Activated naive CD4-positive, alpha-beta T cell treated with anti-CD3 and anti-CD28 coated beads, Interleukin-2, amount 50 U/mL, for 72 hours (primary cell): ENCODE measurements around the gene NFKBIL1. TPM values are rescaled to one million over a fixed set of nuclear protein-coding genes. Genes with fewer than 3 reads are reported as not detected.

Experiments
- ATAC-seq, 2 donors: fragments of 150-1000 bp; cut with Tn5 transposase; 2 replicates each; pipeline ENCODE4 v1.10.0; 2021; ENCODE audit warnings: mild to moderate bottlenecking in 2 of 2, moderate library complexity in 2 of 2
- DNase-seq, 2 donors: peaks; one replicate each; pipeline ENCODE4 v3.0.0; 2021 to 2022; ENCODE audit warnings: low spot score in 2 of 2
- H3K27ac Mint-ChIP-seq, 2 donors: one replicate each; pipeline ENCODE4 v1.8.0; 2022; ENCODE audit warnings: mild to moderate bottlenecking in 2 of 2, mixed read lengths in 2 of 2
- H3K36me3 Mint-ChIP-seq, 2 donors: one replicate each; pipeline ENCODE4 v1.8.0; 2022; ENCODE audit warnings: mixed read lengths in 2 of 2
- H3K9me3 Mint-ChIP-seq, 2 donors: one replicate each; pipeline ENCODE4 v1.8.0; 2022; ENCODE audit warnings: mixed read lengths in 2 of 2
- total RNA-seq, 2 donors: library from RNA; stranded (reverse); gene quantifications; one replicate each; pipeline ENCODE4 v1.2.3, GENCODE V29; 2022

NFKBIL1 gene
- total RNA-seq, 2 donors from 2014 or later, result 19.4 to 39.7 TPM

DNA sequence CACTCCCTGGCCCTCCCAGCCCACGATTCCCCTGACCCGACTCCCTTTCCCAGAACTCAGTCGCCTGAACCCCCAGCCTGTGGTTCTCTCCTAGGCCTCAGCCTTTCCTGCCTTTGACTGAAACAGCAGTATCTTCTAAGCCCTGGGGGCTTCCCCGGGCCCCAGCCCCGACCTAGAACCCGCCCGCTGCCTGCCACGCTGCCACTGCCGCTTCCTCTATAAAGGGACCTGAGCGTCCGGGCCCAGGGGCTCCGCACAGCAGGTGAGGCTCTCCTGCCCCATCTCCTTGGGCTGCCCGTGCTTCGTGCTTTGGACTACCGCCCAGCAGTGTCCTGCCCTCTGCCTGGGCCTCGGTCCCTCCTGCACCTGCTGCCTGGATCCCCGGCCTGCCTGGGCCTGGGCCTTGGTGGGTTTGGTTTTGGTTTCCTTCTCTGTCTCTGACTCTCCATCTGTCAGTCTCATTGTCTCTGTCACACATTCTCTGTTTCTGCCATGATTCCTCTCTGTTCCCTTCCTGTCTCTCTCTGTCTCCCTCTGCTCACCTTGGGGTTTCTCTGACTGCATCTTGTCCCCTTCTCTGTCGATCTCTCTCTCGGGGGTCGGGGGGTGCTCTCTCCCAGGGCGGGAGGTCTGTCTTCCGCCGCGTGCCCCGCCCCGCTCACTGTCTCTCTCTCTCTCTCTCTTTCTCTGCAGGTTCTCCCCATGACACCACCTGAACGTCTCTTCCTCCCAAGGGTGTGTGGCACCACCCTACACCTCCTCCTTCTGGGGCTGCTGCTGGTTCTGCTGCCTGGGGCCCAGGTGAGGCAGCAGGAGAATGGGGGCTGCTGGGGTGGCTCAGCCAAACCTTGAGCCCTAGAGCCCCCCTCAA is 24.9 kb downstream of the NFKBIL1 start, which contains the start of gene LTA:
LTA (plus strand) TSS at position 249 of the 871 bp plus-strand sequence; CDS start at position 703, 454 bp downstream.
- no peaks in the 10 kb centered on the region for H3K9me3 Mint-ChIP-seq
- H3K27ac Mint-ChIP-seq, result peak within 1 kb of the TSS; percentile 93 to 98
- peak; percentile 44 to 57 for ATAC-seq
- peaks cover 34 to 45% of the 10 kb centered on the region in 2 donors for H3K36me3 Mint-ChIP-seq
- peak; percentile 71 to 87 for DNase-seq

GRCh38 chr6:31573239-31574105 is 26.1 kb downstream of the NFKBIL1 start:
- DNase-seq (no peak), ATAC-seq (no peak)
- Mint-ChIP-seq H3K27ac (peak overlapping the region; percentile 93 to 98), H3K36me3 (peaks cover 44 to 54% of the 10 kb centered on the region in 2 donors), H3K9me3 (no peaks in the 10 kb centered on the region)

DNA sequence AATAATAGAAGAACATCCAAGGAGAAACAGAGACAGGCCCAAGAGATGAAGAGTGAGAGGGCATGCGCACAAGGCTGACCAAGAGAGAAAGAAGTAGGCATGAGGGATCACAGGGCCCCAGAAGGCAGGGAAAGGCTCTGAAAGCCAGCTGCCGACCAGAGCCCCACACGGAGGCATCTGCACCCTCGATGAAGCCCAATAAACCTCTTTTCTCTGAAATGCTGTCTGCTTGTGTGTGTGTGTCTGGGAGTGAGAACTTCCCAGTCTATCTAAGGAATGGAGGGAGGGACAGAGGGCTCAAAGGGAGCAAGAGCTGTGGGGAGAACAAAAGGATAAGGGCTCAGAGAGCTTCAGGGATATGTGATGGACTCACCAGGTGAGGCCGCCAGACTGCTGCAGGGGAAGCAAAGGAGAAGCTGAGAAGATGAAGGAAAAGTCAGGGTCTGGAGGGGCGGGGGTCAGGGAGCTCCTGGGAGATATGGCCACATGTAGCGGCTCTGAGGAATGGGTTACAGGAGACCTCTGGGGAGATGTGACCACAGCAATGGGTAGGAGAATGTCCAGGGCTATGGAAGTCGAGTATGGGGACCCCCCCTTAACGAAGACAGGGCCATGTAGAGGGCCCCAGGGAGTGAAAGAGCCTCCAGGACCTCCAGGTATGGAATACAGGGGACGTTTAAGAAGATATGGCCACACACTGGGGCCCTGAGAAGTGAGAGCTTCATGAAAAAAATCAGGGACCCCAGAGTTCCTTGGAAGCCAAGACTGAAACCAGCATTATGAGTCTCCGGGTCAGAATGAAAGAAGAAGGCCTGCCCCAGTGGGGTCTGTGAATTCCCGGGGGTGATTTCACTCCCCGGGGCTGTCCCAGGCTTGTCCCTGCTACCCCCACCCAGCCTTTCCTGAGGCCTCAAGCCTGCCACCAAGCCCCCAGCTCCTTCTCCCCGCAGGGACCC is 27.0 kb downstream of the NFKBIL1 start:
- Mint-ChIP-seq H3K27ac (peak overlapping the region; percentile 93 to 98), H3K9me3 (no peaks in the 10 kb centered on the region), H3K36me3 (peaks cover 48 to 63% of the 10 kb centered on the region in 2 donors)
- DNase-seq, result peak in 1 of 2 donors; percentile 78
- peak in 1 of 2 donors; percentile 15 for ATAC-seq

DNA sequence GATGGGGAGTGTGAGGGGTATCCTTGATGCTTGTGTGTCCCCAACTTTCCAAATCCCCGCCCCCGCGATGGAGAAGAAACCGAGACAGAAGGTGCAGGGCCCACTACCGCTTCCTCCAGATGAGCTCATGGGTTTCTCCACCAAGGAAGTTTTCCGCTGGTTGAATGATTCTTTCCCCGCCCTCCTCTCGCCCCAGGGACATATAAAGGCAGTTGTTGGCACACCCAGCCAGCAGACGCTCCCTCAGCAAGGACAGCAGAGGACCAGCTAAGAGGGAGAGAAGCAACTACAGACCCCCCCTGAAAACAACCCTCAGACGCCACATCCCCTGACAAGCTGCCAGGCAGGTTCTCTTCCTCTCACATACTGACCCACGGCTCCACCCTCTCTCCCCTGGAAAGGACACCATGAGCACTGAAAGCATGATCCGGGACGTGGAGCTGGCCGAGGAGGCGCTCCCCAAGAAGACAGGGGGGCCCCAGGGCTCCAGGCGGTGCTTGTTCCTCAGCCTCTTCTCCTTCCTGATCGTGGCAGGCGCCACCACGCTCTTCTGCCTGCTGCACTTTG is 28.0 kb downstream of the NFKBIL1 start, which contains the start of gene TNF:
TNF (plus strand) TSS at position 231 of the 567 bp plus-strand sequence; CDS start at position 408, 177 bp downstream.
- Mint-ChIP-seq H3K27ac (peak within 1 kb of the TSS; percentile 93 to 98), H3K36me3 (peaks cover 51 to 72% of the 10 kb centered on the region in 2 donors), H3K9me3 (no peaks in the 10 kb centered on the region)
- ATAC-seq (peak; percentile 26 to 30), DNase-seq (peak; percentile 83 to 89)

DNA sequence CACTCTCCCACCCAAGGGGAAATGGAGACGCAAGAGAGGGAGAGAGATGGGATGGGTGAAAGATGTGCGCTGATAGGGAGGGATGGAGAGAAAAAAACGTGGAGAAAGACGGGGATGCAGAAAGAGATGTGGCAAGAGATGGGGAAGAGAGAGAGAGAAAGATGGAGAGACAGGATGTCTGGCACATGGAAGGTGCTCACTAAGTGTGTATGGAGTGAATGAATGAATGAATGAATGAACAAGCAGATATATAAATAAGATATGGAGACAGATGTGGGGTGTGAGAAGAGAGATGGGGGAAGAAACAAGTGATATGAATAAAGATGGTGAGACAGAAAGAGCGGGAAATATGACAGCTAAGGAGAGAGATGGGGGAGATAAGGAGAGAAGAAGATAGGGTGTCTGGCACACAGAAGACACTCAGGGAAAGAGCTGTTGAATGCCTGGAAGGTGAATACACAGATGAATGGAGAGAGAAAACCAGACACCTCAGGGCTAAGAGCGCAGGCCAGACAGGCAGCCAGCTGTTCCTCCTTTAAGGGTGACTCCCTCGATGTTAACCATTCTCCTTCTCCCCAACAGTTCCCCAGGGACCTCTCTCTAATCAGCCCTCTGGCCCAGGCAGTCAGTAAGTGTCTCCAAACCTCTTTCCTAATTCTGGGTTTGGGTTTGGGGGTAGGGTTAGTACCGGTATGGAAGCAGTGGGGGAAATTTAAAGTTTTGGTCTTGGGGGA is 28.7 kb downstream of the NFKBIL1 start:
- H3K9me3 Mint-ChIP-seq, result no peaks in the 10 kb centered on the region
- H3K36me3 Mint-ChIP-seq, result peaks cover 58 to 79% of the 10 kb centered on the region in 2 donors
- DNase-seq, result no peak
- peak overlapping the region; percentile 93 to 98 for H3K27ac Mint-ChIP-seq
- ATAC-seq, result no peak

- peak overlapping the region; percentile 93 to 98 for H3K27ac Mint-ChIP-seq
- DNase-seq, result peak in 1 of 2 donors; percentile 81
- peak in 1 of 2 donors; percentile 18 for ATAC-seq
- H3K36me3 Mint-ChIP-seq, result peaks cover 68 to 89% of the 10 kb centered on the region in 2 donors
- H3K9me3 Mint-ChIP-seq, result no peaks in the 10 kb centered on the region
These were observed 29.6 kb downstream of the NFKBIL1 start for GRCh38 chr6:31576897-31577578.

- DNase-seq, result no peak
These were observed 30.2 kb downstream of the NFKBIL1 start for GRCh38 chr6:31577579-31577966.

DNA sequence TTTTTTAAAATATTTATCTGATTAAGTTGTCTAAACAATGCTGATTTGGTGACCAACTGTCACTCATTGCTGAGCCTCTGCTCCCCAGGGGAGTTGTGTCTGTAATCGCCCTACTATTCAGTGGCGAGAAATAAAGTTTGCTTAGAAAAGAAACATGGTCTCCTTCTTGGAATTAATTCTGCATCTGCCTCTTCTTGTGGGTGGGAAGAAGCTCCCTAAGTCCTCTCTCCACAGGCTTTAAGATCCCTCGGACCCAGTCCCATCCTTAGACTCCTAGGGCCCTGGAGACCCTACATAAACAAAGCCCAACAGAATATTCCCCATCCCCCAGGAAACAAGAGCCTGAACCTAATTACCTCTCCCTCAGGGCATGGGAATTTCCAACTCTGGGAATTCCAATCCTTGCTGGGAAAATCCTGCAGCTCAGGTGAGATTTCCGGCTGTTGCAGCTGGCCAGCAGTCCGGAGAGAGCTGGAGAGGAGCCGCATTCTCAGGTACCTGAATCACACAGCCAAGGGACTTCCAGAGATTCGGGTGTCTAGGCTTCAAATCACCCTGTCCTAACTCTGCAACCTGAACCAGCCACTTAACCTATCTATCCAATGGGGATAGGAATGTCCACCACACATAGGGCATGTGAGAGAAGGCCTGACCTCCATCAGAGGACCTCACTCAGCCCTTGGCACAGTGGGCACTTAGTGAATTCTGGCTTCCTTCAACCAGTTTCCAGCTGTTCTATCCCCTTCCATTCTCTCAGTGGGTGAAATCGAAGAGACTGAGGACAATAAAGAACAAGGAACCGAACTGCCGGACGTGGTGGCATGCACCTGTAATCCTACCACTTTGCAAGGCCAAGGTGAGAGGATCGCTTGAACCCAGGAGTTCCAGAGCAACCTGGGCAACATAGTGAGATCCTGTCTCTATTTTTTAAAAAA is 31.0 kb downstream of the NFKBIL1 start:
- DNase-seq, result no peak
- no peak for ATAC-seq
- Mint-ChIP-seq H3K27ac (peak overlapping the region; percentile 66 to 95), H3K9me3 (no peaks in the 10 kb centered on the region), H3K36me3 (peaks cover 70 to 76% of the 10 kb centered on the region in 2 donors)

More at GRCh38 chr6:31577579-31577966, 30.2 kb downstream of the NFKBIL1 start:
- Mint-ChIP-seq H3K36me3 (peaks cover 72 to 85% of the 10 kb centered on the region in 2 donors), H3K27ac (peak overlapping the region; percentile 93 to 98), H3K9me3 (no peaks in the 10 kb centered on the region)
- ATAC-seq, result no peak

DNA sequence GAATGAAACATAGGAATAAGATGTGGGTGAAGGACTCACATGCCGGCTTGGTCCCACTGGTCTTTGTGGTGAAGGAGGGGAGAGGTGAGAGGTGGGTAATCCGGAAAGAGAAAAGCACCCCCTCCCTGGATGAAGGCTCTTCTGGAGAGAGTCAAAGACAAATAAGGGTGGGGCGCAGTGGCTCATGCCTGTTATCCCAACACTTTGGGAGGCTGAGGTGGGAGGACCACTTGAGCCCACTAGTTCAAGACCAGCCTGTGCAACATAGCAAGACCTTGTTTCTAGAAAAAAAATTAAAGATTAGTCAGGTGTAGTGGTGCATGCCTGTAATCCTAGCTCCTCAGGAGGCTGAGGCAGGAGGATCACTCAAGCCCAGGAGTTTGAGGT is 31.7 kb downstream of the NFKBIL1 start:
- Mint-ChIP-seq H3K27ac (peak overlapping the region; percentile 72 to 95), H3K9me3 (no peaks in the 10 kb centered on the region), H3K36me3 (peaks cover 65 to 69% of the 10 kb centered on the region in 2 donors)
- DNase-seq (no peak), ATAC-seq (no peak)

GRCh38 chr6:31579546-31580437 is 32.4 kb downstream of the NFKBIL1 start:
- H3K27ac Mint-ChIP-seq, result peak overlapping the region; percentile 72 to 95
- ATAC-seq (peak; percentile 11 to 54), DNase-seq (peak in 1 of 2 donors; percentile 75)
- no peaks in the 10 kb centered on the region for H3K9me3 Mint-ChIP-seq
- peaks cover 65 to 66% of the 10 kb centered on the region in 2 donors for H3K36me3 Mint-ChIP-seq

DNA sequence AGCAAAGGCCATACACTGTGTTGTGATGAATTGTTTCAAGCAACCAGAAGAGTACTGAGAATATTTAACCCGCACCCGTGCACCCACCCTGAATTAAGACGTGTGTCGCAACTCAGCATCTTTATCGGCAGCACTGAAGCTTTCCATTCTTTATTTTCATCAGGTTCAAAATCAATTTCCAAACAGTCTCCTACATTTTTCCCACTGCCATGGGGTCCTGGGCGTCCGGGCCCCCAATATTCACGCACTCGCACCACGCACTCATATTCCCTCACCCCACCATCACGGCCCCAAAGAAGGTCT is 33.0 kb downstream of the NFKBIL1 start:
- Mint-ChIP-seq H3K27ac (peak overlapping the region; percentile 72 to 95), H3K36me3 (peaks cover 64% of the 10 kb centered on the region in 2 donors), H3K9me3 (no peaks in the 10 kb centered on the region)
- DNase-seq (no peak), ATAC-seq (peak in 1 of 2 donors; percentile 2)

DNA sequence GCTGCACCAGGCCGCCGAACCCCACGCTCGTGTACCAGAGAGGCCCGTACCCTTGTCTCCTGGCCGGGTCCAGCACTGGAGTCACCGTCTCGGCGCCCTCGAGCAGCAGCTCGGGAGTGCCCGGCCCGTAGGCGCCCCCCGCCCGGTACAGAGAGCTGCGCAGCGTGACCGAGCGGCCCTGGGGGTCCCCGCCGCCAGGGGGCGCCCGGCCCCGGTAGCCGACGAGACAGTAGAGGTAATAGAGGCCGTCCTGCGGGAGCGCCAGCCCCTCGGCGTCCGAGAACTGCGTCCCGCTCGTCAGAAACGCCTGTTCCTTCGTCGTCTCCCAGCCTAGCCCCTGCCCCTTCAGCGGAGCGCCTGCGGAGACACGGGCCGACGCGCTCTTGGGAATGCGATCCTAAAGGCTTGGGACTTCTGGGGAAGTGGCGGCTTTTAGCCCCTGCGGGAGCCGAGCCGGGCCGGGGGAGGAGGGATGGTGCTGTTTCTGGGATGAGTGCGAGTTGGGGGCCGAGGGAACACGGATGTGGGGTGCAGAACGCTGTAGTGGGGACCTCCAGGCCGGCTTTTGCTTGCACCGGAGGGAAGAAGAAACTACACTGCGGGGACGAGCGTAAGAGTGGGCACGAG is 33.5 kb downstream of the NFKBIL1 start:
- Mint-ChIP-seq H3K27ac (peak overlapping the region; percentile 95 to 98), H3K36me3 (peaks cover 58 to 64% of the 10 kb centered on the region in 2 donors), H3K9me3 (no peaks in the 10 kb centered on the region)
- ATAC-seq, result peak; percentile 60 to 72
- DNase-seq, result peak; percentile 90 to 96
